GM21390 (cell line): ENCODE results near the gene KRT78.

ENCODE experiments used
- ATAC-seq: cut with Tn5 transposase; IDR thresholded peaks from one replicate; pipeline ENCODE4 v1.9.1; 2021; ENCODE audit not compliant: unreplicated experiment

The KRT78 gene

DNA sequence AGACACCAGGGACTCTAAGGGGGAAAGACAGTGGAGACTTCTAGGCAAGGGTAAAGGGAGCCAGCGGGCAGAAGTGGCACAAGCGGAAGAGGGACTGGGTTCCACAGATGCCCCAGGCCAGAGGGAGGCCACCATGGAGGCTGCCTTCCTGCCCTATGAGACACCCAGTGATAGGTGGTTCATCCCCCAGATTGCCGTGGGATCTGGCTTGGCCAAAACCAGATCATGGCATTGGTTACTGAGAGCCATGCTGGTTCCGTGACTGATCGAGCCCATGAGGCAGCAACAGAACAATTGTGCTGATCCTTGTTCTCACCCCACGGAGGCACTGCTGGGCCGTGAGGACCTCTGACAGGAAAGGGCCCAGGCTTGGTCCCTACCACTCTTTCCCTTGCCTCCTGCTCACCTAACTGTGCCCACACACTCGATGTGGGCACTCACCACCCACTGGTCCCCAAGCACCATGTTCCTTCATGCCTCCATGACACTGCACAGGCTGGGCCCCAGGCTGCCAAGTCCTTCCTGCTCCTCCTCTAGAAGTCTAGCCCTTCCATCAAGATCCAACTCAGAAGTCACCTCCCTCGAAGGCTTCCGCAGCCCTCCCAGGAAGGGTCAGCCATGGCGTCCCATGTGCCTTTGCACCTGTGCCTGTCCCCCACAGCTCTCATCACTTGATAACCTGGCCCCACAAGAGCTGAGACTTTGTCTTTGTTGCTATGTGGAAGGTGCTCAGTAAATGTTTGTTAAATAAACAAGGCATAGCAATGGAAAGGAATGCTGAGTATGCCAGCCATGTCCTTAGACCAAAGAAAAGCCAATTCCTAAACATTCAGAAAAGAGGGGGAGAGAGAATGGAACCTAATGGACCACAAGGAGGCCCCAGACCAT lies 21.9 kb downstream of the KRT78 start:
- no peak for ATAC-seq

DNA sequence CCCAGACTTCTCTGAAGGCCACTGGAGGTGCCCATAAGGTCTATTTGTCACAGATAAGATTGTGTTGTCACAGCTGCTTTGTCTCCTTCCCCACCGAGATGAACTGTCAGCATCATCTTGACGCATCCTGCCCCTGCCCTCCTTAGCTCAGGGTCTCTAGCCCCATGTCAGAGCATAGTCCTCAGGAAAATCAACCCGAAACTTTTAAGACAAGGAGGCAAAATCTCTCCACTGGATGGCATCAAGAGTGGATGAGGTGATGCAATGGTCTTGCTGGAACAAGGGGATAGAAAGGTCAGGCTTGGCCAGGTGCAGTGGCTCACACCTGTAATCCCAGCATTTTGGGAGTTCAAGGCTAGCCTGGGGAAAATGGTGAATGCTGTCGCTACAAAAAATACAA lies 22.8 kb downstream of the KRT78 start:
- no peak for ATAC-seq

DNA sequence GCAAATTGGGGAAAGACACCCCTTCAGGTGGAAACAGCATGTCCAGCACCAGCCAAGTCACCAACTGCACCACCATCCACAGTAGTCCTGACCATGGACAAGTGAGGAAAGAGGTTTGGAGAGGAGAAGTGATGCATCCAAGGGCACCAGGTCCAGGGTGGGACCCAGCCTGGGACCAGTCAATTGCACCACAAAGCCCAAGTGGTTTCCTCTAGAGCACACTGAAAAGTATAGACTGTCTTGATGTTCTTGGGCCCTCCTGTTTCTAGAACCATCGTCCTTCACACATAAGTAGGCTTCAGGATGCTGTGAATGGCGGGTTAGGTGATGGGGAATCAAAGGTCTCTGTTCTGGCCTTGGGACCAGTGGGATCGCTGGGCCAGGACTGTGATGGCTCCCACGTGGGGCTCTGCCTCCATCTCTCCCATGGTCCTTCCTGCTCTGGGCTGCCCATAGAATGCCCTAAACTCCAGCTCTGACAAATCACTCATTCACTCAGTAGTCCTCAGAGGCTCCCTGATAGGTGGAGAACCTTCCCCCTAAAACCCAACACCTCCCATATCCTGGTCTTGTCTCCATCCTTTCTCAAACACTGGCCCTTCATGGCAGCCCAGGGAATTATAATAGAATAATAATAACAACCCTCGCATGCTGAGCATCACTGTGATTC lies 23.9 kb downstream of the KRT78 start:
- ATAC-seq: no peak

DNA sequence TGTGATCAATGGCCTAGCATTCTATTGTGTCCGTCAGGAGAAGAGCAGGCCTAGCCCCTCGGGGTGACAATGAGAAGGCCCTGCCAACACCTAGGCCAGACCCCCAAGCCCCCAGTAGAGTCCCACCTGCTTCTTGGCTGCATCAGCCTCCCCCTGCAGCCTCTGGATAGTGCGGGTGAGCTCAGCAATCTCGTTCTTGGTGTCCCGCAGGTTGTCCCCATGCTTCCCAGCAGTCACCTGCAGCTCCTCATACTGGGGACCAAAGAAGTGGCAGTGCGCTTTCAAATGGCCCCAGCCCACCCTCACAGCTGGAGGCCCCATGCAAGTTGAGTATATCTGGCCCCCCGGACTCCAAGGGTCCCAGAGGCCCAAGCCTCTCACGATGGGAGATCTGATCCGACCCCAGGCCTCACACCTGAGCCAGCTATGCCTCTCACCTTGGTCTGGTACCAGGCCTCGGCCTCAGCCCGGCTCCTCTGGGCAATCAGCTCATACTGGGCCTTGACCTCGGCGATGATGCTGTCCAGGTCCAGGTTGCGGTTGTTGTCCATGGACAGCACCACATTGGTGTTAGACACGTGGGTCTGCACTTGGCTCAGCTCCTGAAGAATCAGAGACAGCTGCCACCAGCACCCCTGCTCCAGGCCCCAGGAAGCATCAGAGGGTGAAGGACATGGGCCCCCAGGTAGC lies 24.9 kb downstream of the KRT78 start:
- no peak for ATAC-seq

DNA sequence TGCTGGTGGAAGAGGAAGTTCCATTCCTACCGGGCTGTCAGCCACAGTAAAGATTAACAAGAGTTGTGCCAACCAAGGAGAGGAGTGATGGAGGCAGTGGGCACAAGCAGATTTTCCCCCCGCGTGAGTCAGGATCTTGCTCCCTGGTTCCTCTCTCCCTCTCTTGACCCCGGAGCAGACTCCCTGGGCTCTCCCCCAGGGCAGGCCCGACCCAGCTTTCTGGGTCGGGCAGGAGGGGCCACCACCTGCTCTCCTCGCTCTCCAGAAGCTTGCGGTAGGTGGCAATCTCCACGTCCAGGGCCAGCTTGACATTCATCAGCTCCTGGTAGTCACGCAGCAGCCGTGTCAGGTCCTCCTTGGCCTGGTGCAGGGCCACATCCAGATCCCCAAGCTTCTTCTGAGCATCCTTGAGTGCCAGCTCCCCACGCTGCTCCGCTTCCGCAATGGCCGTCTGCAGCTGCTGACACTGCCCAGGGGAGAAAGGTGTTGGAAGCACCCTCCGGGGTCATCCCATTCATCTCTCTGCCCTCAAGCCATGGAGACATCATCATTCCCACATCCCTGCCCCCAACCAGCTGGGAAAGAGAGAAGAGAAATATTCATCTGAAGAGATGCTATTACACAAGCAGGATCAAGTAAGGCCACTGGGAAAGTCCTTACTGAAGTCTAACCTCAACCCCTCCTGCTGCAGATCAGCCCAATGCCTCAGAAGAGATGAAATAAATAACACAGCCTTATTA lies 25.9 kb downstream of the KRT78 start:
- ATAC-seq: no peak

DNA sequence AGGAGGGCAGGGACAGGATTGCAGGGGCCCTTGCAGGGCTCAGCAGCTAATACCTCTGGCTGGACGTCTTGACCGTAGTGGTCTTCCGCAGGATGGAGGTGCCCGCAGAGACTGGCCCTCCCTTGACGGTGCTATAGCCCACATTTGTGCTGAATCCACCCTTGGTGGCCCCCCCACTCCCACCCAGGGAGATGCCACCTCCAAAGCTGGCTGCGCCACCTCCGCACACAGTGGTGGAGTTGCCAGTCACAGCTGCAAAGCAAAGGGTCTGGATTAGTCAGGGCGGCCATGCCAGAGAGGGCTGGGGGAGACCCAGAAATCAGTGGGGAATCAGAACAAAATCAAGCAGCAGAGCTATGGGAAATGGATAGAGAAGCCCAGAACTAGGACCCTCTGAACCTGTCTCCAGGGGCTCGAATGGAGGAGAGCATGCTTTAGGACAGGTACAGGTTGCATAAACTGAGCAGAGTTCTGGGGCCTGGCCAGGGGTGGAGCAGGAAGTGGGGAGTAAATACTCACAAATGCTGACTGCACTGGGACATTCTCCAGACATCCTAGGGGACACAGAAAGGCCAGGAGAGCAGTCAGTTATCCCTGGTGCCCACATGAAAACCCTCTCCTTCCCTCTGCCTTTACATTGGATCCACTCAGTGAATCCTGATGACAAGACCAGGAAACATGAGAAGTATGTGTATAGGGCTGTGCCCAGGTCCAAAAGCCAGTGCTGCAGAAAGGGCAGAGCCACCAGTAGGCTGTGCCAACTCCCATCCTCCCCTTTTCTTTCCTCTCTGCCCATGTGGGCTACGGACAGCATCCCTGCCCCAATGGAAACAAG lies 26.8 kb downstream of the KRT78 start:
- no peak for ATAC-seq

DNA sequence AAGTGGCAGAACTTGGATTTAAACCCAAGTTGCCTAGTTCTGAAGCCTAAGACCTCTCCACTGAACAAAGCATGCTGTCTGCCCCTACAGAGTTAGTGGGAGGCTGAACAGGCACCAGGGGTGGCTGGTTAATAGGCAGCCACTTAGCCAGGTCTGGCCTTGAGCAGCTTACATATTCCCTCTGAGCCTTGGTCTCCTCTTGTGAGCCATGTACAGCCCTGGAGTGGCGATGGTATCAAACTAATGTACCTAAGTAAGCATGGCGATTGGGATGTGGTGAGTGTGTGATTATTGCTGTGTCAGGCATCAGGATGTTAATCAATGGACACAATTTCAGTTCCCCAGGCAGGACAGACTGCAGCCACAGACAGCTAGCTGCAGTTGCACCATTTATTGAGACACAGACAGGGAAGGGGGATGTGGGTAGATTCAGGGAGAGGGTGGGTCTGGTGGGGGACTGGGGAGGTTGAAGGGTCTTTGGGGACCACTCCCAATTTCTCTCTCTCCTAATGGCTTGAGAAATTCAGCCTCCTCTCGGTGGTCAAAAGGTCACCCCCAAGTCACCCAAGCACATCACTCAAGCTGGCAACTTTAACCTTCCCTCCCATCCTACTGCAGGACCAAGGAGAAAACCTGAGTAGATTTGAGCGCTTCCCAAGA lies 27.6 kb downstream of the KRT78 start:
- ATAC-seq: no peak

DNA sequence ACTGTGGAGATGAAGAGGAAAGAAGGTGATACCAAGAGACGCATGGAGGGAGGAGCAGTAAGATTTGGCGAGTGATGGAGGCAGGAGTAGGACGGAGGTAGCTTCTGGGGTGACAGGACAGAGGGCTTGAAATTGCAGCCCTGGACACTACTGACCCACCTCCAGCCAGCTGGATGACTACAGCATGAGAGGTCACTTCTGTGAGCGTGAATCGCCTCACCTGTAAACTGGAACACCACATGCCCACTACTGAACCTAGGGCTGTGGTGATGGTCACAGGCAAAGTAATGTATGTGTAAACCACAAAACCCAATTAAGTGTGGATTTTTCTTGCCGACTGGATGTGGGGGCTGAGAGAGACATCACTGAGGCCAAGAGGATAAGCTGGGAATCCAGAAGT lies 28.3 kb downstream of the KRT78 start:
- ATAC-seq: no peak

DNA sequence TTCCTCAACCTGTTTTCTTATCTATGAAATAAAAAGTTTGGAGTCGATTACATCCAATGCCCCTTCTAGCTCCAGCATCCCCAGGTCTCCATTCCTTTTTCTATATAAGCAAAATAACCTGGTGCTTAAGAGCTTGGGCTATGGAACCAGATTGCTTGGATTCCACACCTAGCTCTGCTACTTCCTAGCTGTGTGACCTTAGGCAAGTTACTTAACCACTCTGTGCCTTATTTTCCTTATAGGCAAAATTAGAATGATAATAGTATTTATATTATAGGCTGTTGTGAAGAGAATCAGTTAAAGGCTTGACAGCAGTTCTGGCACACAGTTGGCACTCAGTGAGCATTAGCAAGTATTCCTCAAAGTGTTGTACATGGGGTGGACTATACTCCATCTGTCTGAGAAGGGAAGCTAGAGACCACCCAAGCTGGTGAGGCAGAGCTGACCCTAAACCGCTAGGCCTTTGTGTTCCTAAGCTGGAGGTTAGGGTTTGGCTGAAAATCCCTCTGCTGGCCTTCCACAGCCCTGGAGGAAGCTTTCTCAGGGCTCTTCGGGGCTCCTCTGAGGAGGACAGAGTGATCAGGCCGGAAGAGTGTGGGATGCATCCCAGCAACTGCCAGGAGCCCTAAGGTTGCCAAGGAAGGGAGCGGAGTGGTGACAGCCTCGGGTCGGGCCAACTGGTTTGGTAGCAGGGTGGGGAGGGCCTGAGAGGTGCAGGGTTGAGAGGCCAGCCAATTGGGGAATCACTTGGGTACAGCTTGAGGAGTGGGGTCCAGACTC lies 28.9 kb downstream of the KRT78 start:
- ATAC-seq: no peak

DNA sequence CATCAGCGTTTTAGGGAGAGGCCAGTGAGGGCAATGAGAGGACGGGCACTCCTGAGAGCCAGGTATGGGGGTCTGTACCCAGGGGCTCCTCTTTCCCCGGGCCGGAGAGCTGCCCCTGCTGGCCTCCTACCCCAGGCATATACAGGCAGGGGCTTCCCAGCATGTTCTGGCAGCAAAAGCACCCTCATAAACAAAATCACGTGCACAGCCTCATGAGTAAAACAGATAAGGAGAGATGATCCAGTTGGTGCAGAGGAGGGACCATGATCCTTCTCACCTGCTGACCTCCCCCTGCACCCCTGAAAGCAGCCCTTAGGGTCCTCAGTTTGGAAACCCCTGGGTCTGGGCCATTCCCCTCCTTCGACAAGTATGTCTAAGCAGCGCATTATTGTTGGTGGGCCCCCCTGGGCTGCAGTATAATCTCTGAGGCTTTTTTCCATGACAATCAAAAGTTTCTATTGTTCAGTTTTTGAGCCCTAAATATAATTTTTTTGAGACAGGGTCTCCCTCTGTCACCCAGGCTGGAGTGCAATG lies 29.8 kb downstream of the KRT78 start:
- no peak for ATAC-seq

DNA sequence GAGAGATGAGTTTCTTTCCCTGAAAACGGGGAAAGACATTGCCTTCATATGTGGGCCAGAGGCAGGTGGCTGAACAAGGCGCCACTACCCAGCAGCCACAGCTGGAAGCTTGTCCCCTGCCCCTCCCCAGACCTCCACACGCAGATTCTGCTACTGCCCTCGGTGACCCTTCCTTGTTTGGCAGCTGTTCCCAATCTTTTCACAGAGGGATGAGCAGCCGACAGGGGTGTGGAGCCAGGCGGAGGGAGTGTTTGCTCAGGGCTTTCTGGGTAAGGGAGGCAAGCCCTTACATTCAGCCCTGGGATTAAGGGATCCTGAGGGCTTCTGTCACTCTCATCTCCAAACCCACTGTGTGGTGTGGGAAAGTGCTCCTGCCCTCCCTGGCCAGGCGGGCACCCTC lies 30.4 kb downstream of the KRT78 start:
- ATAC-seq: no peak

DNA sequence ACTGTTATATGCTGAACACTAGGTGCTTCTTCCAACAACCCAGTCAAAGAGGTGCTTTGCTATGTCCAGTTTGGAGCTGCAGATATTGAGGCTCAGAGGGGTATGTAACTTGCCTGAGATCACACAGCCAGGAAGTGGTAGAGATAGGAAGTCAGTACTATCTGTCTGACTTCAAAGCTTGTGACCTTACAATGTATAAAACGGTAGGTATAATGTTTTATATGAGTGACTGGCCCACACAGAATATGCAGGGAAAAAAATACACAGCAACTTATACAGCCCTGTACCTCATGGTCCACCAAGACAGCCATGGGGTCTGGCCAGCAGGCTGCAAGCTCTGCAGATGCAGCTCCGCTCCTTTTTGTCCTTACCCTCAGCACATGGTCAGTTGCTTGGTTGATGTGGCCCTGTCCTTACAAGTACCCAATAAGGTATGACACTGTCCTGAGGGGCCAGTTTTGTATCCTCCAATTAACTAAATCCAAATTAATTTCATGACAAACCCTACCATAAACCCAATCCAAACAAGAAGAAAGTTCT lies 31.0 kb downstream of the KRT78 start:
- no peak for ATAC-seq

DNA sequence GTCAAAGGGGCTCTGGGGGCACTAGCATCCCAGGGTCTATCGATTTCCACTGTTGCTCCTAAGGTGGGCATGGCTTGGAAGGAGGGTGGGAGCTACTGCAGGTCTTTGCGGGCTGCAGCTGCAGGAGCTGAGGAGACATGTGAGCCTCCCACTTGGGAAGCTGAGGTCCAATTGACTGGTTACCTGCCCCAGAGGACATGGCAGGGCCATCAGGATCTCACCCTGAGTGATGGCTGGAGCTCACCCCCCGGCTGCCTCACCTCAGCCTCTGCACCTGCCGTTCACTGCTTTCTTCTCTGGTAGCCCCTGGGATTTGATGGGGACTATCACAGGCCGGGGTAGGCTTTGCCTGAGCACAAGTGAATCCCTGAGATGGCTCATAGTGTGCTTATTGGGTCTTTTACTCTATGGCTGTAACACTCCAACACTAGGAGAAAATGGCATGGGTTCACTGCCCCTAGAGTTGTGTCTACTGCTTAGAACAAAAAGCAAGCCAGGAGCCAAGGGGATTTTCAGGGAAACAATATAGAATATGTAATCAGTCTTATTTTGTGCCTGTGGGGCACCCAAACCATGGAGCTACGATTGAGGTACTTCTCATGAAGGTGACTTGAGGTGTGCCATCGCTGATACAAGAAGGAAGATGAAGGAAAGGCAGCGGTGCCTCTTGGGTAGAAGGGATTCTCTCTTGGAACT lies 31.6 kb downstream of the KRT78 start:
- no peak for ATAC-seq

DNA sequence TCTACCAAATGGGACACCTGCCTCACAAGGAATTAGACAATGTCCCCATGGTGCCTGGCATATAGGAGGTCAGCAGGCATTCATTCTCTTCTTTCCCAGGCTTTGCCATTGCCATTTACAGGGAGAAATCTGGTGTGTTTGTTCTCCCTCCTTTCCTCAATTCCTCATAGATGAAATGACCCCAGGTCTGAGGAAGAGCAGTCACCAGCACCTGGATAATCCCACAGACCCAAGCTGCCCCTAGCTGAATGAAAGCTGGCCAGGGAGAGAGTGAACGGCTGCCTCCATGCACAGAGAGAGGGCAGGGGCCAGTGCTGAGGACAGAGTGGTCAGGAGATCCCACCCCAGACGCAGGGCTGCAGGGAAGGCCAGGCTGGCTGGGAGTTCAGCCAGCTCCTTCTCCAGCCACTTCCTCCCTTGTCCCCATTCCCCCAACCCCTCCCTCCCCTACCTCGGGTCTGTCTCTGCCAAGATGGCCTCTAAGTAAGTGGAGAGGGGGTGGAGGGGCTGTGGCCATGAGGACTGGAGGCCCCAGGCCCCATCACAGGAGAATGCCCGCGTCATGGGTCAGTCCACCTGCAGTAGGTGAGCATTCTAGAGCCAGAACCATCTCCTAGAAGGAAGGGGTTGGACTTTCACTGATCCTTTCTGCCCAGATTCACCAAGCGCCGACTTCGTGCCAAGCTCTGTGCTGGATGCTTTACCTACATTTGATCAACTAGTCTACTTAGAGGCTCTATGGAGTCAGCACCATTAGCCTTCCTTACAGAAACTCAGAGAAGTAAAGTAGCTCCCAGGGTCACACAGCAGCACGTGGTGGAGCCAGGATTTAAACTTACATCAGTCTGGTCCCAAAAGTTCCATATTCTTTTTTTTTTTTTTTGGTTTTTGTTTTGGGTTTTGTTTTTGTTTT lies 32.9 kb downstream of the KRT78 start:
- ATAC-seq: no peak

DNA sequence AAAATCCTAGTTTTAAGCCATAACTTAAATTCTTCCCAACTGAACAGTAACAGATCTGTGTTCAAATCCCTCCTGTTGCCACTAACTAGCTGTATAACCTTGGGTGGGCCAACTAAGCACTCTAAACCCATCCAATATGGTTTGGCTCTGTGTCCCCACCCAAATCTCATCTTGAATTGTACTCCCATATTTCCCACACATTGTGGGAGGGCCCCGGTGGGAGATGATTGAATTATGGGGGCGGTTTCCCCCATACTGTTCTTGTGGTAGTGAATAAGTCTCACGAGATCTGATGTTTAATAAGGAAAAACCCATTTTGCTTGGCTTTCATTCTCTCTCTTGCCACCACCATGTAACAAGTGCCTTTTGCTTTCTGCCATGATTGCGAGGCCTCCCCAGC lies 33.6 kb downstream of the KRT78 start:
- no peak for ATAC-seq

DNA sequence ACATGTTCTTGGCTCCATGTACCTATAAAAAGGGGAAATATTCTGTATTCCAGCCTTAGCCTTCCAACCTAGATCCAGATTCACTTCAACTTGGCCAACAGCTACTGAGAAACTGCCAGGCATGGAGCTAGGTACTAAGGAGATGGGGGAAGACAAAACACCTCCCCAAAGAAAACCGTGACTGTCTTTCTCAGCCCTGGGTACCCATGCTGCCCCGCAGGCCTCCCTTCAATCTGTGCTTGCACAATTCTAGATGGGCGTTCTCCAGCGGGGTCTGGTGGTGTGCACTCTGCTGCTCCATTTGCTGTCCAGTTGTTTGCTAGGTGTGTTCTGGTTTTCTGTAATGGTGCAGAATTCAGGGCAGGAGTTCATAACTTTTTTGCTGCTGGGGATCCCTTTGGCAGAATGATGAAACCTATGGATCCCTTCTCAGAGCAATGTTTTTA lies 34.1 kb downstream of the KRT78 start:
- no peak for ATAC-seq
